Putamen (tissue), 1 donor: ENCODE data around the gene TRPM7.
"Not testable (repeated sequence)": the region's sequence is repeated elsewhere in the genome, so short reads cannot be mapped to it uniquely, and the experiment has no call there.

Experiments
- DNase-seq: peaks from one replicate; pipeline ENCODE4 v3.0.0-alpha.2; 2016; ENCODE audit warnings: low spot score

The TRPM7 gene

GRCh38 chr15:50686469-50687301, at the start of gene TRPM7:
Gene TRPM7 (minus strand): TSS chr15:50686797. CDS start chr15:50686533, 264 bp downstream.
- peak; percentile 86 for DNase-seq

- DNase-seq, result no peak
Measured at GRCh38 chr15:50735156-50735555, 48.6 kb upstream of the TRPM7 start.

DNA sequence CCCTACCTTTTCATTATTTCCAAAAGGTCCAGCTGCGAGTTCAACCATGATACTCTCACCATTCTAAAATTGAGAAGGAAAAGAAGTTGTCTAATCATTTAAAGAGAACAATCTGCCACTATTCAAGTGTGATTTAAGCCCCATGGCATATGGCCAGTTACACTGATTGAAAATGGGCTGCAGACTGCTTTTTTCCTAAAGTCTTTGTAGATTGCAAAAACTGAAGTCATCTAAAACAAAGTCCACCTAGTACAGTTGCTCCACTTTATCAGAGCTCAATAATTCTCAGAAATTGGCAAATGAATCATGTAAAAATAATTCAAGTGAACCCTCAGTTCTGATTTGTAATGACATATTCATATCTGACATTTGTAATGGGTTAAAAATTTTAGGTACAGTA, 39.7 kb upstream of the TRPM7 start:
- DNase-seq, result no peak

GRCh38 chr15:50718700-50719125, 32.1 kb upstream of the TRPM7 start:
- no peak for DNase-seq

DNA sequence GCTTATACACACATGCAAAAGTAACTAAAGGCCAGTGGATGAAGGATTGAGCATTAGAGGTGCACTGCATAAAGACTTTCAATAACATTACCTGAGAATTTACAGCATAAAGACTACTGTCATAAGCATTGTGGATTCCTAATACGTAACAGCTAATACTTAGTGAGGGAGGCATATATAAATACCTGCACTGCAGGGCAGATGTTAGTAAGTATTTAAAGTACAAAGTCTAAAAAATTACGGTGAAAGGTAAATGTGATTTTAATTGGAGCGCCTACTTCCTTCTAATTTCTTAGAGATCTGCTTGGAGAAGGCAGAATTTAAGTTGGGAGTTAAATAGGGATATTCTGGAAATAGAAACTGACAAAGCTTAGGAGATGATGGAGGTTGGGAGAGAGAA, 25.4 kb upstream of the TRPM7 start:
- DNase-seq, result peak; percentile 34

DNA sequence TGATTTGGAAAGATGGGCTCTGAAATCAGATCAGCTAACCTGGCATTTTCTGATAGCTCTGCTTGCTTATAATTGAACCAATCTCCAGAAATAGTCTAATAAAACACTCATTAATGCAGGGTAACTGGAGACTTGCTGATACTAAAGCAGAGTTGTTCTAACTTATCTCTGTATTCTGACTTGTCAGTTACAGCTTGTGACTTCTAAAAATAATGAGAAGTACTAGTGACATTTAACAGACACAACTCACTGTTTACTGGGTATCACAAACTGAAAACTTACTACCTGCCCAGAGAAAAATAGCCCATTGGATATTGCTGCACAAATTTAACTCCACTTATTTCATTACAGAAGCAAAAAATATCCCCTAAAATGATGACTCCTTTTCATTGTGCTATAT, 24.0 kb upstream of the TRPM7 start:
- no peak for DNase-seq

DNA sequence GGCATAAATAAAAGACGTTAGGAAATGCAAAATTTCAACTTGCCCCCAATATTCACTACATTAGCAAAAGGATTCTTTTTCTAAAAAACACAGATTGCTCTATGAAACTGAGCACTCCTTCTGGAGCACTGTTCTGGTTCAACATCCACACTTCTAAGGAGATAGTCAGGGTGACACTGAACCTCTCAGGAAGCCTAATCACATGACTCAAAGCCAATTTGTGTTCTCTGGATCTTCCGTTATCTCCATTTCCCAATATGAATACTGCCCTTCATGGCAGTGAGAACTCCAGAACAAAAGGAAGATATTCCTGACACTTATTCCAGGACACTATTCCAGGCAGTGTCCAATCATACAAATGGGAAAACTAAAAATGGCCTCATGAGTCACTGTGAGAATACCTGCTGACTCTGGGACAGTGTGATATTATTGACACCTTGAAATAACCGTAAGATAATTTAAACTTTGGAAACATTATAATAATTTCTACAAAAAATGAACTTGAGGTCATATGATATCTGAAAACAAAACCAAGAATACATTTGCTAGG, 21.4 kb upstream of the TRPM7 start:
- DNase-seq, result no peak

- DNase-seq, result no peak
Measured at GRCh38 chr15:50702762-50703334, 16.3 kb upstream of the TRPM7 start.

DNA sequence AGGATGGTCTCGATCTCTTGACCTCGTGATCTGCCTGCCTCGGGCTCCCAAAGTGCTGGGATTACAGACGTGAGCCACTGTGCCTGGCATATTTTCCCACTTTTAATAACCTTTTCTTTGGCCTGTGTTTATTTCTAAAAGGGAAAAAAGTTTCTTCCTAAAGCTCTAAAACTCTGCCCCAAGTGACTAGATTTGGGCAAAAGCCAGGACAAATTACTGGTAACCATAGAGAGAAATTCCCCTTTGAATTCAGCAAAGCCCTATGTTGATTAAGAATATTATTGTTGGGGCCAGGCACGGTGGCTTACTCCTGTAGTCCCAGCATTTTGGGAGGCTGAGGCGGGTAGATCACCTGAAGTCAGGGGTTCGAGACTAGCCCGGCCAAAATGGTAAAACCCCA, 11.5 kb upstream of the TRPM7 start:
- no peak for DNase-seq

DNA sequence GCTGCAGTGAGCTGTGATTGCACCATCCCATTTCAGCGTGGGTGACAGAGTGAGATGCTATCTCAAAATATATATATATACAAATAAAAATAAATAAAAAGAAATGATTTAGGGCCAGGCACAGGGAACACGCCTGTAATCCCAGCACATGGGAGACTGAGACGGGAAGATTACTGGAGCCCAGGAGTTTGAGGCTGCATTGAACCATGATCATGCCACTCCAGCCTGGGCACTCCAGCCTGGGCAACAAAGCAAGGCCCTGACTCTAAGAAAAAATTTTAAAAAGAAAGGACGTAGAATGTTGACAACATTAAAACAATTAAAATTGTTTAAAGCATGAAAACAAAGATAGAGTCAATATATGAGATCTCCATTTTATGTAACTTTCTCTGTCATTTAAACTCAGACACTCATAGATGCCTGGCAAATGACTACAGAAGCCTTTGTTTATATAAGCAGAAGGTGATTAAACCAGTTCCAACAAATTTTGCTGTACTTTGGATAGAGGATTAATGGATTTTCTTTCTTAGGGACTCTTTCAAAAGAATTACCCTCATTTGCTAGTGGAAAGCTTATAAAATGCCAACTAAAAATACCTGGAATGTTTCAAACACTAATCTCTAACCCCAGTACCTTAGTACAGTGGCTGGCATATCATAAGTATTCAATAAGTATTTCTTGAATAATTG, 10.7 kb upstream of the TRPM7 start:
- DNase-seq, result no peak

DNA sequence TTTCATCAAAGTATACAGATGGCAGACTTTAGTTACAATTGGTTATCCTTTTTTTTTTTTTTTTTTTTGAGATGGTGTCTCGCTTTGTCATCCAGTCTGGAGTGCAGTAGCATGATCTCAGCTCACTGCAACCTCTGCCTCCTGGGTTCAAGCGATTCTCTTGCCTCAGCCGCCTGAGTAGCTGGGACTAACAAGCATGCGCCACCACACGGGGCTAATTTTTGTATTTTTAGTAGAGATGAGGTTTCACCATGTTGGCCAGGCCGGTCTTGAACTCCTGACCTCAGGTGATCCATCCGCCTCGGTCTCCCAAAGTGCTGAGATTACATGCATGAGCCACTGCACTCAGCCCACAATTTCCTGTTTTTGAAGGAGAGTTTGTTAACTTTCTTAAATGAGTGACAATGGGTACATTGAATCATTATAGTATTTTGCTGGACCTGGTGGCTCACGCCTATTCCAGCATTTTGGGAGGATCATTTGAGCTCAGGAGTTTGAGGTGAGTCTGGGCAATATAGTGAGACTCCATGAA, 8.1 kb upstream of the TRPM7 start:
- DNase-seq, result not testable (repeated sequence)

DNA sequence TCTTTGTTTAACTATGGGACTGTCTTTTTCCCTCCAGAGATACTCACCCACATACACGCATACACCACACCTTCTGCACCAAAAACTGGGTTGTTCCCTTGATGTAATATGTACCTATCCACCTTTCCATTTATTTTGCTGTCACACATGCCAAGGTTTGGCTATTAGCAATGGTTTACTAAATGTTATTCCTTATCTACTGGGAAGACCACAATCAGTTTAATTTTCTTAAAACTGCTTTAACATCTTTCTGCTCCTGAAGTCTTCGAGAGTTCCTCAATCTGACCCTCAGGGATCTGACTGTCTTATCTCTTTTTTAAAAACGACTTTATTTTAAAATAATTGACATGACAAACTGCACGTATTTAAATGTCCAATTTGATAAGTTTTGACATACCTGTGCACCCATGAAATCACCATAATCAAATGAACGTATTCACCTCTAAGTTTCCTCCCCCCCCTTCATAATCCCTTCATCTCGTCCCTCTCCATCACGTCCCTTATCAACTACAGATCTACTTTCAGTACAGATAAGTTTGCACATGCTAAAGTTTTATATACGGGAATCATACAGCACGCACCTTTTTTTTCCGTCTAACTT, 805 bp upstream of the TRPM7 start:
- no peak for DNase-seq

DNA sequence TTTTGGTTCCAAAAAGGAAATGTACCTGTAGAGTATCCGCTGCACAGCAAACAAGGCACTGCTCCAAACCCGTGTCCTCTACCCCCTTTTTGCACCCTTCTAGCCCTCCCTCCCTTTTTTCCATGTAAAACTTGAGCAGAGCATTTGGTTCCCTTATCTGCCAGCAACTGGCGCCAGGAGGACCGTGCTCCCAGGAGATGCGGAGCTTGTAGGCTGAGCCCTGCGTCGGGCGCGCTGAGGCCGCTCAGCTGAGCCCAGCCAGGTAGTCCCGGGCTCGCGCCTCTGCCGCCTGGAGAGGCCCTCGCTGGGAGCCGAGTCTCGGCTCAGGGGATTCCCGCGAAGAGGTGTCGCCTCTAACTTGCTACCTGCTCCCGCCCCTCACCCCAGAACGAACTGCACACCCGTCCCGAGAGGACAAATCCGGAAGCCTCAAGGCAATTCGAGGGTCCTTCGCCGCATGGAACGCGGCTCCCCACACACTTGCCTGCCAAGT, 575 bp downstream of the TRPM7 start:
- peak; percentile 54 for DNase-seq

DNA sequence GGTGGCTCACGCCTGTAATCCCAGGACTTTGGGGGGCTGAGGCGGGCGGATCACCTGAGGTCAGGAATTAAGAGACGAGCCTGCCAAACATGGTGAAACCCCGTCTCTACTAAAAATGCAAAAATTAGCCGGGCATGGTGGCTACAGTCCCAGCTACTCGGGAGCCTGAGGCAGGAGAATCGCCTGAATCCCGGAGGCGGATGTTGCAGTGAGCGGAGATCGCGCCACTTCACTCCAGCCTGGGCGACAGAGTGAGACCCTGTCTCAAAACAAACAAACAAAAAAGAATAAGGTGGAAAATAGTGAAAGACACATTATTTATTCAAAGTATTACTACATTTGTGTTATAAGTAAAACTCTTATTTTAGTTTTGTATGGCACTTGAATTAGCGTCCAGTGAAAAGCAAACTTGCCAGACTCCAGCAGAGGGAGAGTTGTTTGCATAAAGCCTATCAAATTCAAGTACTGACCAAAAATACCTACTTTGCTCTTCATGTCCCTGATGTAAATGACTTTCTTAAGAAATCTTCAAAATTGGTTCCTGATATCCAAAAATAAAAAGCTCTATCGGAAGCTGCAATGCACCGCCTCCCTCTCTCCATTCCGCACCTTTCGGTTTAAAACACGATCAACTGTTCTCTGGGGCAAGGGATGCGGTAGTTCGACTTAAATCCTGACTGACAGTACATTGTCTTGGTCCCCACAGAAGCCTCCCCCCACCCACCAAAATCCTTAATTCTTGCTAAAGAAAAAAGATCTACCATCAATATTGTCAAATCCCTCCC, 1.2 kb downstream of the TRPM7 start:
- DNase-seq, result no peak

- no peak for DNase-seq
Measured at GRCh38 chr15:50681467-50681866, 5.1 kb downstream of the TRPM7 start.

DNA sequence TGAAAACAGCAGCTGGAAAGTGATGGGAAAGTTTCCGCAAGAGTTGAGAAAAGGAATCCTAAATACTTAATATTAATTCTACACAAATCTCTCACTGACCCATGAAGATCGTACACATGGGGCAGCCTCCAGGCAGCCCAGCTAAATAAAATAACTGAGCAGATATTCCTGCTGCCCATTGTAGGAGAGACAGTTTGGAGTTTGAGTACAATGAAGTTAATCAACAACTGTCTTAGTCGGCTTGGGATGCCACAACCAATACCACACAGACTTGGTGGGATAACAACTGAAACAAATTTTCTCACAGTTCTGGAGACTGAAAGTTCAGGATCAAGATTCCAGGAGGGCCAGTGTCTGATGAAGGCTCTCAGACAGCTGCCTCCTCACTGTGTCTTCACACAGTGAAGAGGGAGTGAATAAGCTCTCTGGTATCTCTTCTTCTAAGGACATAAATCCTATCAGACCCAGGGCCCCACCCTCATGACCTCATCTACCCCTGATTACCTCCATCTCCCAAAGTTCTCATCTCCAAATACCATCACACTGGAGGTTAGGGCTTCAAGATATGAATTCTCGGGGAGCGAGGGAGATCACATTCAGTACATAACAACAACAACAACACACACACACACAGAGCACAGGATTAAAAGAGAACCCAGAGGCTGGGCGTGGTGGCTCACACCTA, 9.7 kb downstream of the TRPM7 start:
- no peak for DNase-seq

GRCh38 chr15:50675535-50676144, 11.0 kb downstream of the TRPM7 start:
- no peak for DNase-seq

- no peak for DNase-seq
Measured at GRCh38 chr15:50670115-50670514, 16.5 kb downstream of the TRPM7 start.

DNA sequence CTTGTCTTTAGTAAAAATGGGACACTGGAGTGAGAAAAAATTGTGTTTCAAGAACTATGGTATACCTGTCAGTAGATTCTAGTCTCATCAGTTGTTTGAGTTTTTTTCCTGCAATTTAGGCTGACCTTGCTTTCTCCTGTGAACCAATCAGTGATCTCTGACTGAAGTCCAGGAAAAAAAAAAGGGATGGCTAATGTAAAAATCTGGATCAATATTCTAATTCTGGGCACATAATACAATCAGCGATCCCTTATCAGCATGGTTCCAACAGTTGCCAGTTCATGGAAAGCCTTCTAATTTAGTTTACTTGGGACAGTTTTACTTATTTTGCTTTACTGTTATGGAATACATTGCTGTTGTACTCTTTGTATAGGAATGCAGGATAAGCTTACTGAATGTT, 17.0 kb downstream of the TRPM7 start:
- DNase-seq, result no peak

DNA sequence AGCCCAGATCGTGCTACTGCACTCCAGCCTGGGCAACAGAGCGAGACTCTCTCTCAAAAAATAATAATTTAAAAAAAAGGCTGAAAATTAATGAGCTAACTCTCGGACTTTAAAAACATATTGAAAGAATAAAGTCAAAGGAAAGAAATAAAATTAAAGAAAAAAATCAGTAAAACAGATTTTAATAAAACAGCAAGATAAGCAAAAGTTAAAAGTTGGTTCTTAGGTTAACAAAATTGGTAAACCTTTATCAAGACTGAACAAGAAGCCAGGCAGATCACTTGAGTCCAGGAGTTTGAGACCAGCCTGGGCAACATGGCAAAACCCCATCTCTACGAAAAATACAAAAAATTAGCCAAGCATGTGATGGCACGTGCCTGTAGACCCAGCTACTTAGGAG, 20.7 kb downstream of the TRPM7 start:
- DNase-seq, result no peak
